PC-9 (cell line): ENCODE results near the gene MTO1. TPM values are rescaled to one million over a fixed set of nuclear protein-coding genes. Genes with fewer than 3 reads are reported as not detected.

ENCODE experiments used
- Bru-seq: library from RNA; stranded (reverse); fragments of 400-500 nt; gene quantifications from one replicate; lab custom pipeline; 2021; lab: Mats Ljungman, UMichigan
- BruChase-seq, 2 experiments: library from RNA; stranded (reverse); fragments of 400-500 nt; gene quantifications; one replicate each; lab custom pipeline; 2021; lab: Mats Ljungman, UMichigan
- BruUV-seq: library from RNA; stranded (reverse); fragments of 400-500 nt; replicated peaks from 2 replicates; lab custom pipeline; 2021; lab: Mats Ljungman, UMichigan
- CTCF ChIA-PET: fragments of 300-600 bp; sonication (Branson Sonifier 250); formaldehyde crosslinking; loops from one replicate; lab custom pipeline; 2022; ENCODE audit warnings: antibody characterized with exemption; lab: Charles Lee
- POLR2A ChIA-PET: fragments of 300-600 bp; sonication (Branson Sonifier 250); formaldehyde crosslinking; loops from one replicate; lab custom pipeline; 2022; ENCODE audit warnings: antibody characterized with exemption; ENCODE audit not compliant: unreplicated experiment; lab: Charles Lee
- DNase-seq, 2 experiments: peaks; one replicate each; pipeline versions ENCODE4 v3.0.0 to v3.0.0-alpha.2; 2015 to 2022; ENCODE audit warnings: mixed read lengths in 1 of 2
- H2AFZ ChIP-seq: fragments of 200-600 bp; sonication (generic); 2 replicates; pipeline ENCODE4 v1.8.1; 2017; ENCODE audit warnings: antibody characterized with exemption
- H3F3A ChIP-seq: fragments of 200-600 bp; sonication (generic); 2 replicates; pipeline ENCODE4 v1.8.1; 2017; ENCODE audit warnings: antibody characterized with exemption, mild to moderate bottlenecking, low read depth; ENCODE audit not compliant: insufficient read depth
- H3K27ac ChIP-seq: fragments of 200-600 bp; sonication (generic); 2 replicates; pipeline ENCODE4 v1.6.1; 2016; ENCODE audit warnings: mixed run types
- H3K27me3 ChIP-seq: fragments of 200-600 bp; sonication (generic); 2 replicates; pipeline ENCODE4 v1.6.1; 2016; ENCODE audit warnings: low read depth, mixed run types; ENCODE audit not compliant: insufficient read depth
- H3K36me3 ChIP-seq: fragments of 200-600 bp; sonication (generic); 2 replicates; pipeline ENCODE4 v1.6.1; 2016; ENCODE audit warnings: low read depth, mixed run types
- H3K4me1 ChIP-seq: fragments of 200-600 bp; sonication (generic); replicated peaks from 2 replicates; pipeline ENCODE4 v1.6.1; 2016; ENCODE audit warnings: mixed run types; ENCODE audit not compliant: insufficient read depth
- H3K4me2 ChIP-seq: fragments of 200-600 bp; sonication (generic); 2 replicates; pipeline ENCODE4 v1.6.1; 2017; ENCODE audit warnings: mixed run types
- H3K4me3 ChIP-seq: fragments of 200-600 bp; sonication (generic); 2 replicates; pipeline ENCODE4 v1.6.1; 2016; ENCODE audit warnings: mixed run types
- H3K79me2 ChIP-seq: fragments of 200-600 bp; sonication (generic); 2 replicates; pipeline ENCODE4 v1.6.1; 2017; ENCODE audit warnings: low read depth, mixed run types
- H3K9me2 ChIP-seq: fragments of 200-600 bp; sonication (generic); 2 replicates; pipeline ENCODE4 v1.8.1; 2017; ENCODE audit warnings: mild to moderate bottlenecking; ENCODE audit not compliant: insufficient read depth
- H3K9me3 ChIP-seq: fragments of 200-600 bp; sonication (generic); 2 replicates; pipeline ENCODE4 v1.8.1; 2016; ENCODE audit warnings: low read depth; ENCODE audit not compliant: insufficient read depth
- H4K20me1 ChIP-seq: fragments of 200-600 bp; sonication (generic); 2 replicates; pipeline ENCODE4 v1.8.1; 2017; ENCODE audit not compliant: insufficient read depth
- EZH2 ChIP-seq: fragments of 200-600 bp; sonication (generic); IDR thresholded peaks from 2 replicates; pipeline ENCODE4 v1.8.0; 2017; ENCODE audit warnings: antibody characterized with exemption, low read depth
- intact Hi-C: fragments of 100-400 bp; cut with micrococcal nuclease; formaldehyde crosslinking; loops from one replicate; pipeline ENCODE4 v1.10.0; 2022; ENCODE audit not compliant: unreplicated experiment
- long read RNA-seq: library from polyadenylated mRNA; stranded (forward); transcript quantifications from one replicate; pipeline ENCODE4 v2.0.0, GENCODE V29; 2022
- total RNA-seq: library from RNA; stranded (reverse); gene quantifications from 2 replicates; pipeline ENCODE4 v1.2.3, GENCODE V29; 2021
- TF ChIP-seq, protein P1 (sequence below): fragments of 200-600 bp; sonication (generic); conservative IDR thresholded peaks from 2 replicates; pipeline ENCODE4 v1.6.1; 2017; ENCODE audit warnings: mixed run types, antibody characterized with exemption, mild to moderate bottlenecking, moderate library complexity

The MTO1 gene, protein sequence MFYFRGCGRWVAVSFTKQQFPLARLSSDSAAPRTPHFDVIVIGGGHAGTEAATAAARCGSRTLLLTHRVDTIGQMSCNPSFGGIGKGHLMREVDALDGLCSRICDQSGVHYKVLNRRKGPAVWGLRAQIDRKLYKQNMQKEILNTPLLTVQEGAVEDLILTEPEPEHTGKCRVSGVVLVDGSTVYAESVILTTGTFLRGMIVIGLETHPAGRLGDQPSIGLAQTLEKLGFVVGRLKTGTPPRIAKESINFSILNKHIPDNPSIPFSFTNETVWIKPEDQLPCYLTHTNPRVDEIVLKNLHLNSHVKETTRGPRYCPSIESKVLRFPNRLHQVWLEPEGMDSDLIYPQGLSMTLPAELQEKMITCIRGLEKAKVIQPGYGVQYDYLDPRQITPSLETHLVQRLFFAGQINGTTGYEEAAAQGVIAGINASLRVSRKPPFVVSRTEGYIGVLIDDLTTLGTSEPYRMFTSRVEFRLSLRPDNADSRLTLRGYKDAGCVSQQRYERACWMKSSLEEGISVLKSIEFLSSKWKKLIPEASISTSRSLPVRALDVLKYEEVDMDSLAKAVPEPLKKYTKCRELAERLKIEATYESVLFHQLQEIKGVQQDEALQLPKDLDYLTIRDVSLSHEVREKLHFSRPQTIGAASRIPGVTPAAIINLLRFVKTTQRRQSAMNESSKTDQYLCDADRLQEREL
- total RNA-seq (27.2 and 29.3 TPM in 2 replicates), Bru-seq, nascent RNA (percentile 76 among the genes with signal in this experiment), BruChase-seq, experiment 1, labeled RNA remaining after a 2-hour chase (percentile 59 among the genes with signal in this experiment), BruChase-seq, experiment 2, labeled RNA remaining after a 6-hour chase (percentile 70 among the genes with signal in this experiment)
- long read RNA-seq, full-length matches to known transcripts, result 33 of 55 reads
- long read RNA-seq, partial matches to known transcripts, result 0 of 55 reads
- long read RNA-seq, other reads (novel, unspliced or antisense), result 22 of 55 reads

DNA sequence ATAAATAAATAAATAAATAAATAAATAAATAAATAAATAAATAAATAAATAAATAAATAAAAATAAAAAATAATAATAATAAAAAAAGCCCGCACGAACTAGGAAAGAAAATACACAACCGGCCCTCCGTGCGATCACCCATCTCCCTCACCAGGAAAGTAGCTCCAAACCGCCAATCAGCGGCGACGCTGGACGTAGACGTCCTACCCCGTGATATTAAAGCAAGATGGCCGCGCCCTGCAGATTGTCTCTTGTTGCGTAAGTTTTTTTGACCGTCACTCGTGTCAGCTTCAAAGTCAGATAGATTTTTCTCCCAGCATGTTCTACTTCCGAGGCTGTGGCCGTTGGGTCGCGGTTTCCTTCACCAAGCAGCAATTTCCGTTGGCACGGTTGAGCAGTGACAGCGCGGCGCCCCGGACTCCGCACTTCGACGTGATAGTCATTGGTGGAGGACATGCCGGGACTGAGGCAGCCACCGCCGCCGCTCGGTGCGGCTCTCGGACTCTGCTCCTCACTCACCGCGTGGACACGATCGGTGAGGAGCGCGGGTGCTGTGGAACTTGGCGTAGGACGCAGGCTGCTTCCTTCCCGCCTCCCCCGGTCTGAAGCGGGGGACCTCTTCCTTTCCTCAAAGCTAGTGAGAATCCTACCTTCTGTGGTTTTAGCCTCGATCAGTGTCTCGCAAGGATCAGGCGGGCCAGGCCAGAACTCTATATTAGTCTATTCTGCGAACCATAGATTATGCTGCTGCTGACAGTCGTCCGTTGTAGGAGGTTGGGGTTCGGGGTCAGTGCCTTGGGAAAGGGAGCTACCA, at the start of gene MTO1:
Gene MTO1 (plus strand): TSS at position 201 of the 814 bp plus-strand sequence. CDS start 118 bp downstream, at position 319.
- Histone ChIP-seq H3K9me3 (no peaks in the 10 kb centered on the region), H4K20me1 (no peaks in the 10 kb centered on the region), H3K4me3 (peak within 1 kb of the TSS; percentile 89), H3K4me1 (peaks cover 11% of the 10 kb centered on the region), H2AFZ (peak within 1 kb of the TSS; percentile 99), H3K9me2 (no peaks in the 10 kb centered on the region), H3K36me3 (peaks cover 9% of the 10 kb centered on the region), H3K27me3 (no peaks in the 10 kb centered on the region), H3K27ac (peak within 1 kb of the TSS; percentile 93), H3K79me2 (peaks cover 34% of the 10 kb centered on the region), H3K4me2 (peak within 1 kb of the TSS; percentile 84), H3F3A (peaks cover 21% of the 10 kb centered on the region; the same call in 1 of the 2 replicates)
- intact Hi-C loops, result loop anchor here (5.0 kb wide), 1 partner anchor 46 kb away; no protein-coding TSS in a partner anchor
- TF ChIP-seq, protein P1, sequence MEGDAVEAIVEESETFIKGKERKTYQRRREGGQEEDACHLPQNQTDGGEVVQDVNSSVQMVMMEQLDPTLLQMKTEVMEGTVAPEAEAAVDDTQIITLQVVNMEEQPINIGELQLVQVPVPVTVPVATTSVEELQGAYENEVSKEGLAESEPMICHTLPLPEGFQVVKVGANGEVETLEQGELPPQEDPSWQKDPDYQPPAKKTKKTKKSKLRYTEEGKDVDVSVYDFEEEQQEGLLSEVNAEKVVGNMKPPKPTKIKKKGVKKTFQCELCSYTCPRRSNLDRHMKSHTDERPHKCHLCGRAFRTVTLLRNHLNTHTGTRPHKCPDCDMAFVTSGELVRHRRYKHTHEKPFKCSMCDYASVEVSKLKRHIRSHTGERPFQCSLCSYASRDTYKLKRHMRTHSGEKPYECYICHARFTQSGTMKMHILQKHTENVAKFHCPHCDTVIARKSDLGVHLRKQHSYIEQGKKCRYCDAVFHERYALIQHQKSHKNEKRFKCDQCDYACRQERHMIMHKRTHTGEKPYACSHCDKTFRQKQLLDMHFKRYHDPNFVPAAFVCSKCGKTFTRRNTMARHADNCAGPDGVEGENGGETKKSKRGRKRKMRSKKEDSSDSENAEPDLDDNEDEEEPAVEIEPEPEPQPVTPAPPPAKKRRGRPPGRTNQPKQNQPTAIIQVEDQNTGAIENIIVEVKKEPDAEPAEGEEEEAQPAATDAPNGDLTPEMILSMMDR, result no peak
- no peak for TF ChIP-seq EZH2
- BruUV-seq, result TSS peak; percentile 62
- POLR2A ChIA-PET, result interaction anchor here (0.5 to 1.7 kb wide), 12 partner anchors 11 to 1814 kb away, joined by 3 to 18 read pairs (median 6); partner anchors contain the start of genes CGAS, EEF1A1 and SLC17A5
- peak; percentile 78 to 84 for DNase-seq
- CTCF ChIA-PET, result interaction anchor here (1.1 to 1.3 kb wide), 2 partner anchors 54 to 191 kb away, joined by 3 to 5 read pairs; no protein-coding TSS in a partner anchor

DNA sequence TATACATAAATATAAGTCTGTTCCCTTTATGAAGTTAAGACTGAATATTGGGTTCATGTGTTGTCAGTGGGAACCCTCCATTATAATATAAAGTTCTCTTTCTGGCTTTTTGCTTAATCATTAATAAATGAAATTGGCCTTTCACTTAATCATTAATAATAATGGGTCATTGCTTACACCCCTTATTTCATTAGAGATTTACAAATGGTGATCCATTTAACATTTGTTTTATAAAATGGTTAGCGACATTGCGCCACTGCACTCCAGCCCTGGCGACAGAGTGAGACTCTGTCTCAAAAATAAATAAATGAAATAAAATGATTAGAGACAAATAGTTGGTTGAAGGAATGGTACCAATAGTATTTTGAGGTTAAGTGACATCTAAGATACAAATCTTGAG, 48.4 kb upstream of the MTO1 start:
- Histone ChIP-seq H3K9me2 (no peaks in the 10 kb centered on the region), H3K4me2 (no peak overlapping the region), H3K9me3 (no peaks in the 10 kb centered on the region), H3F3A (peaks cover 6% of the 10 kb centered on the region; the same call in 1 of the 2 replicates), H3K4me3 (no peak overlapping the region), H3K79me2 (no peaks in the 10 kb centered on the region), H3K36me3 (no peaks in the 10 kb centered on the region), H3K4me1 (peaks cover 7% of the 10 kb centered on the region; the same call in 1 of the 2 replicates), H3K27me3 (no peaks in the 10 kb centered on the region), H2AFZ (no peak overlapping the region), H4K20me1 (no peaks in the 10 kb centered on the region), H3K27ac (no peak overlapping the region)
- intact Hi-C loops, result no loop called here
- ChIA-PET CTCF (no interaction called here), POLR2A (no interaction called here)
- TF ChIP-seq, protein P1, result no peak
- no peak for TF ChIP-seq EZH2
- DNase-seq, result no peak
- BruUV-seq, result no TSS peak
